Lung (tissue), 12 donors: Measurements from ENCODE around the gene SLC13A2. TPM values are rescaled to one million over a fixed set of nuclear protein-coding genes. Genes with fewer than 3 reads are reported as not detected.
"Not testable (repeated sequence)": the region's sequence is repeated elsewhere in the genome, so short reads cannot be mapped to it uniquely, and the experiment has no call there.

Source experiments
- ATAC-seq: fragments of 200-7000 bp; cut with Tn5 transposase; one replicate; pipeline ENCODE4 v1.9.1; 2020; ENCODE audit warnings: moderate number of reproducible peaks; ENCODE audit not compliant: insufficient read depth, low FRiP score
- DNase-seq, 3 donors: peaks; one replicate each; pipeline ENCODE4 v3.0.0-alpha.2; 2013 to 2017
- H3K27ac ChIP-seq, 2 donors: one replicate each; pipeline ENCODE4 v1.5.1; 2013; ENCODE audit warnings: mild to moderate bottlenecking in 2 of 2, moderate library complexity in 2 of 2, control low read depth in 1 of 2, inconsistent platforms in 1 of 2, low read depth in 1 of 2, low read length in 1 of 2
- H3K27me3 ChIP-seq, 3 donors: one replicate each; pipeline ENCODE4 v1.5.1; 2013; ENCODE audit warnings: low read length in 2 of 3; ENCODE audit not compliant: control insufficient read depth in 3 of 3, insufficient read depth in 3 of 3
- H3K36me3 ChIP-seq, 4 donors: one replicate each; pipeline ENCODE4 v1.5.1; 2013; ENCODE audit warnings: low read length in 4 of 4, mild to moderate bottlenecking in 1 of 4, moderate library complexity in 1 of 4; ENCODE audit not compliant: control insufficient read depth in 4 of 4, insufficient read depth in 4 of 4
- H3K4me1 ChIP-seq, 5 donors: one replicate each; pipeline ENCODE4 v1.5.1; 2013; ENCODE audit warnings: low read length in 5 of 5, mild to moderate bottlenecking in 2 of 5, moderate library complexity in 1 of 5; ENCODE audit not compliant: control insufficient read depth in 5 of 5, insufficient read depth in 5 of 5
- H3K4me3 ChIP-seq: one replicate; pipeline ENCODE4 v1.5.1; 2013; ENCODE audit warnings: mild to moderate bottlenecking, control low read depth, moderate library complexity
- H3K9ac ChIP-seq, 2 donors: one replicate each; pipeline ENCODE4 v1.5.1; 2013; ENCODE audit warnings: low read length in 2 of 2, control low read depth in 1 of 2; ENCODE audit not compliant: insufficient read depth in 1 of 2
- H3K9me3 ChIP-seq, 4 donors: one replicate each; pipeline ENCODE4 v1.5.1; 2013; ENCODE audit warnings: low read length in 3 of 4, mild to moderate bottlenecking in 1 of 4, moderate library complexity in 1 of 4; ENCODE audit not compliant: control insufficient read depth in 4 of 4, insufficient read depth in 3 of 4
- CTCF ChIP-seq: IDR thresholded peaks from 2 replicates; pipeline ENCODE4 v1.5.1; 2012; ENCODE audit warnings: mild to moderate bottlenecking; ENCODE audit errors: control extremely low read depth, extremely low read depth
- WGBS, 2 donors: extraction: QIAGEN DNeasy Blood & Tissue Kit; methylation state at CpG; one replicate each; pipeline ENCODE4 v1.1.7; 2013; 5-methylcytosine and 5-hydroxymethylcytosine counted together
- polyA plus RNA-seq, 2 donors: library from polyadenylated mRNA; stranded (reverse); fragments of 200-250 nt; gene quantifications; one replicate each; pipeline ENCODE4 v1.2.1, GENCODE V29; 2013
- total RNA-seq, 2 donors: library from RNA; depleted of rRNA in 1 of 2; stranded (reverse); fragments of >200 nt in 1 of 2; gene quantifications; one replicate each; pipeline ENCODE4 v1.2.1, GENCODE V29; 2014 to 2021
- donor health status: control.
- donor health status: control.
- donor health status: Bipolar disorder and iron deficiency.
- donor health status: healthy.
- donor health status: DM: yes; HTN: yes; CAD: no.

SLC13A2 gene
- total and polyA plus RNA-seq, 4 donors: 0.02 to 0.15 (median 0.06) TPM; not detected in 1

DNA sequence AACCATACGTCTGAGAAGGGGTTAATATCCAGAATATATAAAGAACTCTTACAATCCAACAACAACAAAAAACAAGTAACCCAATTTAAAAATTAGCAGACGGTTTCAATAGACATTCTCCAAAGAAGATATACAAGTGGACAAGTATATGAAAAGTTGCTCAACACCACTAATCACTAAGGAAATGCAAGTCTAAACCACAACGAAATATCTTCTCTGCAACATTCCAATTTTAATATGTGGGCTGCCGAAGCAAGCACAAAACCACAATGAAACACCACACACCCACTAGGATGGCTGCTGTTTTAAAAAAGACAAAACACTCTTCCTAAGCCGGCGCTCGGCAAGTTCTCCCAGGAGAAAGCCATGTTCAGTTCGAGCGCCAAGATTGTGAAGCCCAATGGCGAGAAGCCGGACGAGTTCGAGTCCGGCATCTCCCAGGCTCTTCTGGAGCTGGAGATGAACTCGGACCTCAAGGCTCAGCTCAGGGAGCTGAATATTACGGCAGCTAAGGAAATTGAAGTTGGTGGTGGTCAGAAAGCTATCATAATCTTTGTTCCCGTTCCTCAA lies 5.9 kb upstream of the SLC13A2 start:
- Histone ChIP-seq H3K9ac (no peak overlapping the region), H3K9me3 (peaks cover 0 to 2% (median 0%) of the 10 kb centered on the region in 4 donors), H3K4me3 (no peak overlapping the region), H3K27ac (no peak overlapping the region), H3K36me3 (no peaks in the 10 kb centered on the region), H3K4me1 (peaks cover 0 to 27% (median 14%) of the 10 kb centered on the region in 5 donors), H3K27me3 (no peaks in the 10 kb centered on the region)
- 31 to 64% methylated on average over 17 of the region's 17 CpGs for WGBS, 2 donors
- ATAC-seq (no peak), DNase-seq (peak in 1 of 3 donors; percentile 25)
- no peak for TF ChIP-seq CTCF

GRCh38 chr17:28468033-28468735 lies 5.3 kb upstream of the SLC13A2 start:
- H3K4me1 ChIP-seq: peaks cover 0 to 27% (median 14%) of the 10 kb centered on the region in 5 donors
- not testable (repeated sequence) for H3K27me3 ChIP-seq, H3K9ac ChIP-seq, H3K4me3 ChIP-seq, H3K36me3 ChIP-seq, ATAC-seq, H3K9me3 ChIP-seq, DNase-seq, H3K27ac ChIP-seq
- WGBS, 2 donors: 46 to 78% methylated on average over 16 to 20 of the region's 20 CpGs

DNA sequence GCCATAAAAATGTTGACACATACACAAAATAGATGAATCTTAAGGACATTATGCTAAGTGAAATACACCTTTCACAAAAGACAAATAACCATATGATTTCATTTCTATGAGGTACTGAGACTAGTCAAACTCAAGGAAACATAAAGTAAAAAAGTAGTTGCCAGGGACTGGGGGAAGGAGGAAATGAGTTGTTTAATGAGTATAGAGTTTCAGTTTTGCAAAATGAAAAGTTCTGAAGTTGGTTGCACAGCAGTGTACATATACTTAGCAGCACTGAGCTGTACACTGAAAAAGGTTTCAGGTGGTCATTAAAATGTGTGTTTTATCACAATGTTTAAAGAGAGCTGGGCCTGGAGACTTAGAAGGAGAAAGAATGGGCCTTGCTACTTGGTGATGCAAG lies 4.7 kb upstream of the SLC13A2 start:
- ATAC-seq: no peak
- Histone ChIP-seq H3K4me1 (peaks cover 0 to 27% (median 14%) of the 10 kb centered on the region in 5 donors), H3K36me3 (no peaks in the 10 kb centered on the region), H3K27me3 (peaks cover 0 to 2% (median 0%) of the 10 kb centered on the region in 3 donors), H3K4me3 (no peak overlapping the region), H3K27ac (no peak overlapping the region), H3K9ac (no peak overlapping the region), H3K9me3 (peaks cover 0 to 2% (median 0%) of the 10 kb centered on the region in 4 donors)
- no peak for TF ChIP-seq CTCF
- no peak for DNase-seq

DNA sequence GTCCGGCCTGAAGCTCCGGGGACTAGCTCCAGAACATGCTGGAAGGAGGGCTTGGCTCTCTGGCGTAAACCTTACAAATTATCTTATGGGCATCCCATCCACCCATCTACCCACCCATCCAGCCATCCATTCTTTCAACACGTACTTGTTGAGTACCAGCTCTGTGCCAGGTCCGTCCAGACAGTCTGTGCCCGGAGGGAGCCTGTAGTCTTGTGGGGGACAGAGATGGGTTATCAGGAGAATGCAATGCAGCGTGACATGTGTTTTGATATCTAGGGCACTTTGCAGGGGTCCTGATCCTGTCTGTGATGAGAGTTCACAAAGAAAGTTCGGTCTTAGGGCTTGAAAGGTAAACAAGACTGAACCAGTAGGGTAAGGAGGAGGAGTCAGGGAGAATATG lies 4.1 kb upstream of the SLC13A2 start:
- ATAC-seq: no peak

More for the DNA sequence above, 4.1 kb upstream of the SLC13A2 start:
- 78 to 88% methylated on average over 8 of the region's 8 CpGs for WGBS, 2 donors
- no peak for DNase-seq
- no peak overlapping the region for H3K9ac ChIP-seq
- peaks cover 0 to 2% (median 0%) of the 10 kb centered on the region in 3 donors for H3K27me3 ChIP-seq
- peaks cover 0 to 2% (median 0%) of the 10 kb centered on the region in 4 donors for H3K9me3 ChIP-seq
- TF ChIP-seq CTCF: no peak
- no peak overlapping the region for H3K4me3 ChIP-seq
- H3K36me3 ChIP-seq: no peaks in the 10 kb centered on the region
- H3K27ac ChIP-seq: no peak overlapping the region
- H3K4me1 ChIP-seq: peaks cover 0 to 27% (median 14%) of the 10 kb centered on the region in 5 donors
